DND-41 (cell line): Measurements from ENCODE around the gene CD14.
"Not testable (repeated sequence)": the region's sequence is repeated elsewhere in the genome, so short reads cannot be mapped to it uniquely, and the experiment has no call there.

ENCODE experiments used
- CTCF ChIP-seq: IDR thresholded peaks from 2 replicates; pipeline ENCODE4 v1.5.1; 2012; ENCODE audit warnings: borderline replicate concordance, low read length, moderate library complexity, mild to moderate bottlenecking; ENCODE audit not compliant: poor library complexity, severe bottlenecking; ENCODE audit errors: extremely low read depth
- EZH2 ChIP-seq: IDR thresholded peaks from 3 replicates; pipeline ENCODE4 v1.6.1; 2012; ENCODE audit warnings: borderline replicate concordance, low read depth, mild to moderate bottlenecking, moderate library complexity, low read length, inconsistent platforms; ENCODE audit not compliant: severe bottlenecking

DNA sequence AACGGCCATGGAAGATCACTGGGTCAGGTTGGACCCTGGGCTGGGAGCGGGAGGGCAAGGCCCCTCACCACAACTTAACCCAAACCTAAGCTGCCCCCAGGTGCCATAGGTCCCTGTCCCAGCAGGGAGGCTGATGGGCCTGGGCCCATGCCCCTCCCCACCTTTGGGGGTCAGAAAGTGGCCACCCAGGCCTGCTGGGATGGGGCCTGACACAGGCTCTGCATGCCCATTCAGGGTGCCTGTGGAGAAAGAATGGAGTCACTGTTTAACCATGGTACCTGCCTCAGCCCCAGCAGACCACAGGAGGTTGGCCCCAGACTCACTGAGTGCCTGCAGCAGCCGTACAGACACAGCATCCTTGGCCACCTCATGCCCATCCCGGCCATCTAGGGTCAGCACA lies 38.1 kb upstream of the CD14 start:
- not testable (repeated sequence) for TF ChIP-seq EZH2, CTCF
